ENCODE results near the gene EAPP.
"Not testable (repeated sequence)": the region's sequence is repeated elsewhere in the genome, so short reads cannot be mapped to it uniquely, and the experiment has no call there.

Gene EAPP

GRCh38 chr14:34538871-34539406 lies 562 bp downstream of the EAPP start:
- no peak for FAIRE-seq
- DNase-seq (ENCODE audit: insufficient read length, low spot score) = no peak

DNA sequence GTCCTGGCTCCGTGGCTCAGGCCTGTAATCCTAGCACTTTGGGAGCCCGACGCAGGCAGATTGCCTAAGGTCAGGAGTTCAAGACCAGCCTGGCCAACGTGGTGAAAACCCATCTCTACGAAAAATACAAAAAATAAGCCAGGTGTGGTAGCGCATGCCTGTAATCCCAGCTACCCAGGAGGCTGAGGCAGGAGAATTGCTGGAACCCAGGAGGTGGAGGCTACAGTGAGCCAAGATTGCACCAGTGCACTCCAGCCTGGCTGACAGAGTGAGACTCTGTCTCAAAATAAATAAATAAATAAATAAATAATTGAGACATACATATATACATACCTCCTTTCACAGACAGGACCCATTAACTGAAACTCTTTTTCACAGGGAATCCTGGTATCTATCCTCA lies 1.4 kb downstream of the EAPP start:
- FAIRE-seq; DNase-seq (ENCODE audit: insufficient read length, low spot score): not testable (repeated sequence)

DNA sequence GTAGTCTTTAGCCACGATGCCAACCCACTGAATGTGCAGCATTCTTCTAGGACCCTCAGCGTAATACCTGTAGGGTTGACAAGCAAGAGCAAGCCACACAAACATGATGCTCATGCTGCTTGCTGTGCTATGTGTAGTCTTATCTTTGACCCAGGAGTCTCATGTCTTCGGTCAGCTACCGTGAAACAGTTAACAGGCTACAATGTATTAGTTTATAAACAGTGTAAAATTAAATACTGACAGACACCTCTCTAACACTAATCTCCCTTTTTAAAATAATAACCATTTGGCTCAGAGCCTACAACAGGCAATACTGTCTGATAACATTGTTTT lies 1.9 kb downstream of the EAPP start:
- no peak for DNase-seq (ENCODE audit: insufficient read length, low spot score)
- no peak for FAIRE-seq

DNA sequence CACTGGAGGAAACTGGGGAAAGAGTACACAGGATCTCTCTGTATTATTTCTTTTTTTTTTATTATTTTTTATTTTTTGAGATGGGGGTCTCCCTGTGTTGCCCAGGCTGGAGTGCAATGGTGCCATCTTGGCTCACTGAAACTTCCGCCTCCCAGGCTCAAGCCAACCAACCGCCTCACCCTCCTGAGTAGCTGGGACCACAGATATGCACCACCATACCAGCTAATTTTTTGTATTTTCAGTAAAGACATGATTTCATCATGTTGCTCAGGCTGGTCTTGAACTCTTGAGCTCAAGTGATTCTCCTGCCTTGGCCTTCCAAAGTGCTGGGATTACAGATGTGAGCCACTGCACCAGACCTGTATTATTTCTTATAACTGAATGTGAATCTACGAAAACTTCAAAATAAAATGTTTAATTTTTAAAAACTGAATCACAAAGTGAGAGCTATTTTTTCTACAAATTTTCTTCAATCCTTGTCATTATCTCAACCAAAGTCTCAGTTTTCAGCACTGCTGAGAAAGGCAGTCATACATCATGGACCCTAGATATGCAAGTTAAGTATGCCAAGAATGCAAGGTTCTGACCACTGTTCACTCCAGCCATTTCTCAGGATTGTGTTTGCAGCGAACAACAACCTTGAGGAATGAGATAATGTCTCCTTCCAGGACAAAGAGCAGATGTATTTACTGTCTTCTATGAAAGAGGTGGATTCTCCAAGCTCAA lies 2.4 kb downstream of the EAPP start:
- FAIRE-seq = no peak
- no peak for DNase-seq (ENCODE audit: insufficient read length, low spot score)

GRCh38 chr14:34527591-34527990 lies 11.9 kb downstream of the EAPP start:
- no peak for DNase-seq (ENCODE audit: insufficient read length, low spot score)
- FAIRE-seq = no peak

- not testable (repeated sequence) for FAIRE-seq; DNase-seq (ENCODE audit: insufficient read length, low spot score)
Observed at GRCh38 chr14:34524216-34524615, 15.3 kb downstream of the EAPP start.

DNA sequence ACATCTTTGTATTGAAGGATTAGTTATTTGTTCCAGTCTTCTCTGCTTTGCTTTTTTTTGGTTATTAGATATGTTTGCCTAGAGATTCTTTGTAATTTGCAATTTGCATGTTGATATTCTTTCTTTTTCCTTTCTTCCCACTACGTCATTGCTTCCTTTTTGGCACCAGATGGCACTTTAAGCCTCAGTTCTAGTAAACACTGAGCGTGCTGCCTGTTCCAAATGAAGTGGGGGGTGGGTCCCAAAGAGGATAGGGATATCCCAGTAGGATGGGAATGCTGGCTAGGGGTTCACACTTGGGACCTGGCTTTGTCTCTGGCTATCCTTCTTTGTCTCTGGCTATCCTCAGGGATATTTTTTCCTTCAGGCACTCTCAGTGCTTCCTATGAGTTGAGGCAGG lies 17.0 kb downstream of the EAPP start:
- DNase-seq (ENCODE audit: insufficient read length, low spot score) (no peak), FAIRE-seq (no peak)

- not testable (repeated sequence) for FAIRE-seq; DNase-seq (ENCODE audit: insufficient read length, low spot score)
Observed at GRCh38 chr14:34521071-34521470, 18.4 kb downstream of the EAPP start.

GRCh38 chr14:34520304-34520970 lies 19.1 kb downstream of the EAPP start:
- not testable (repeated sequence) for DNase-seq (ENCODE audit: insufficient read length, low spot score); FAIRE-seq

DNA sequence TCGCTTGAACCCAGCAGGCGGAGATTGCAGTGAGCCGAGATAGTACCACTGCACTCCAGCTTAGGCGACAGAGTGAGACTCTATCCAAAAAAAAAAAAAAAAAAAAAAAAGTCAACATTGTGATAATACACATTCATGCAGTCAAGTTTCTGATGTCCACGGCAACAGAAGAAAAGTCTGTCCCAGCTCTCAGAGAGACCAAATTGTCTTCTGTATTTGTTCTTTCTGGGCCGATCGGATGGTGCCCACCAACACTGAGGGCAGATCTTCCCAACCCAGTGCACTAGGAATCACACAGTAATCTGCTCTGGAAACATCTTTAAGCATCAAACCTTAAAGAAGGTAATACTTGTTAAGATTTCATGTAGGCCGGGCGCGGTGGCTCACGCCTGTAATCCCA lies 31.6 kb downstream of the EAPP start:
- FAIRE-seq (no peak), DNase-seq (ENCODE audit: insufficient read length, low spot score) (no peak)

GRCh38 chr14:34507459-34507858 lies 32.0 kb downstream of the EAPP start:
- no peak for DNase-seq (ENCODE audit: insufficient read length, low spot score)
- no peak for FAIRE-seq

DNA sequence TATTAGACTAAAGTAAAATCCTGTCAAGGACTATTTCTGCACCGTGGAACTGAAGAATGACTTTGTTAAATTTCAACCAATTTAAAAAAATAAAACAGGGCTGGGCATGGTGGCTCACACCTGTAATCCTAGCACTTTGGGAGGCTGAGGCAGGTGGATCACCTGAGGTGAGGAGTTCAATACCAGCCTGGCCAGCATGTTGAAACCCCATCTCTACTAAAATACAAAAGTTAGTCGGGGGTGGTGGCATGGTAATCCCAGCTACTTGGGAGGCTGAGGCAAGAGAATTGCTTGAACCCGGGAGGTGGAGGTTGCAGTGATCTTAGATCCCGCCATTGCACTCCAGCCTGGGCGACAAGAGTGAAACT lies 34.4 kb downstream of the EAPP start:
- FAIRE-seq; DNase-seq (ENCODE audit: insufficient read length, low spot score): not testable (repeated sequence)

DNA sequence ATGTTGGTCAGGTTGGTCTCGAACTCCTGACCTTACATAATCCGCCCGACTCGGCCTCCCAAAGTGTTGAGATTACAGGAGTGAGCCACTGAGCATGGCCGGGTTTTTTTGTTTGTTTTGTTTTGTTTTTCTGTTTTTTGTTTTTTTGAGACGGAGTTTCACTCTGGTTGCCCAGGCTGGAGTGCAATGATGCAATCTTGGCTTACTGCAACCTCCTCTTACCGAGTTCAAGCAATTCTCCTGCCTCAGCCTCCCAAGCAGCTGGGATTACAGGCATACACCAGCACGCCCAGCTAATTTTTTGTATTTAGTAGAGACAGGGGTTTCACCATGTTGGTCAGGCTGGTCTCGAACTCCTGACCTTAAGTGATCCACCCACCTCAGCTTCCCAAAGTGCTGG lies 35.5 kb downstream of the EAPP start:
- DNase-seq (ENCODE audit: insufficient read length, low spot score); FAIRE-seq: not testable (repeated sequence)

DNA sequence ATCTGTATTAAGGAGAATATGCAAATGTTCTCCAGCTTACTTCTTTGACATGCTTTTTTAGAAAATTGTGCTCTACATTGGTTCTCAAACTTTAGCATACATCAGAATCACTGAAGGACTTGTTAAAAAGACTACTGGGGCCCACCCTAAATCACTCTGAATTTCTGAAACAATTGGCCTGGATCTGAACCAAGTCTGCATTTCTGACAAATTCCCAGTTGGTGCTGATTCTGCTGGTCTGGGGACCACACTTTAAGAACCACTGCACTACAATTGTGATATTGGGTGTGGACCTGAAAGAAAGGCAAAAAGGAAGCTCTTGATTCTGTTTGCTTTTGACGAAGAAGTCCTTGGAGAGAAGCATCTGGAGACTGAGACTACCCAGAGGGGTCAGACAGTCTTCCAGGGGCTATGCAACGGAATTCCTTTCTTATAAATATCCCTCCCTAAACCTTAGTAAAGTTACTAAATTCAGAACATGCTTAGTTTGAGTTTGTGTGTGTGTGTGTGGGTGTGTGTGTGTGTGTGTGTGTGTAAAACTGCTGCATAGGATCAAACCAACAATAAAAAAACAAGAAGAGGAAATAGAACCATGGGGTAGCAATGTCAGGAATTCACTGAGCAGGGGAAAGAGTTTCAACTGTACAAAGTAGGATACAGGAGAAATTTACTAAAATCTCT lies 36.8 kb downstream of the EAPP start:
- DNase-seq (ENCODE audit: insufficient read length, low spot score) (no peak), FAIRE-seq (no peak)

GRCh38 chr14:34502001-34502400 lies 37.5 kb downstream of the EAPP start:
- DNase-seq (ENCODE audit: insufficient read length, low spot score) (no peak), FAIRE-seq (no peak)

DNA sequence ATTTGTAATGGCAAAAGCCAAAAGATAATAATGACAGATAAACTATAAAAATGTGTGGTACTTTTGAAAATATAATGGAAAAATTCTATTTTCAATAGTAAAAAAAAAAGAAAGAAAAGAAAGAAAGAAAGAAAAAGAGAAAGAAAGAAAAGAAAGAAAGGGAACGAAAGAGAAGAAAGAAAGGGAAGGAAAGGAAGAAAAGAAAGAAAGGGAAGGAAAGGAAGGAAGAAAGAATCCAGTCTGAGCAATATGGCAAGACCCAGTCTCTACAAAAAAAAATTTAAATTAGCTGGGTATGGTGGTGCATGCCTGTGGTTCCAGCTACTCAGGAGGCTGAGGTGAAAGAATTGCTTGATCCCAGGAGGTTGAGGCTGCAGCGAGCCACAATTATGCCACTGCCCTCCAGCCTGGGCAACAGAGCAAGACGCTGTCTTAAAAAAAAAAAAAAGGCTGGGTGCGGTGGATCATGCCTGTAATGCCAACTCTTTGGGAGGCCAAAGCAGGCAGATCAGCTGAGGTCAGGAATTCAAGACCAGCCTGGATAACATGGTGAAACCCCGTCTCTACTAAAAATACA lies 38.4 kb downstream of the EAPP start:
- no peak for FAIRE-seq
- no peak for DNase-seq (ENCODE audit: insufficient read length, low spot score)

GRCh38 chr14:34498684-34499412 lies 40.7 kb downstream of the EAPP start:
- peak; percentile 38 for DNase-seq (ENCODE audit: insufficient read length, low spot score)
- no peak for FAIRE-seq

GRCh38 chr14:34496679-34497513 lies 42.6 kb downstream of the EAPP start:
- peak; percentile 69 for FAIRE-seq

DNA sequence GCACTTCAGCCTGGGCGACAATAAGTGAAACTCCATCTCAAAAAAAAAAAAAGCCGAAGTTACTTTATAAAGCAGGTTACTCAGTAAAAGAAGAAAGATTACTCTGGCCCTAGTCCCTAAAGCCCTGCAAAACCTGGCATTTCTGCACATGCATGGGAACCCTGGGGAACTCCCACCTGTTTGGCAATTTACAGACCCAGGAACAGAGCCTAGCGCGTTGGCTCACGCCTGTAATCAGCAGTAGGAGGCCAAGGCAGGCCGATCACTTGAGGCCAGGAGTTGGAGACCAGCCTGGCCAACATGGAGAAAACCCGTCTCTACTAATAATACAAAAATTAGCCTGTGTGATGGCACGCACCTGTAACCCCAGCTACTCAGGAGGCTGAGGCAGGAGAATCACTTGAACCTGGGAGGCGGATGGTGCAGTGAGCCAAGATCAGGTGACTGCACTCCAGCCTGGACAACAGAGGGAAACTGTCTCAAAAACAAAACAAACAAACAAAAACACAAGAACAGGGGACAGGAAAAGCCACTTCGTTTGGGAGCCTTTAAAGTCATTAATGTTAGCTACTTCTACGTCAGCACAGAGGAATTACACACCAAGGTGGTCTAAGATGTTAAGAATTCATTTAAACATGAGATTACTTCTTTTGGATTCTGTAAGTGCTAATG lies 43.4 kb downstream of the EAPP start:
- no peak for DNase-seq (ENCODE audit: insufficient read length, low spot score)

More at GRCh38 chr14:34496679-34497513, 42.6 kb downstream of the EAPP start:
- DNase-seq (ENCODE audit: insufficient read length, low spot score) = peak; percentile 94

More for the DNA sequence above, 43.4 kb downstream of the EAPP start:
- no peak for FAIRE-seq

All from HTR-8/SVneo (cell line).